HTR-8/SVneo (cell line): ENCODE results near the gene STARD10.
"Not testable (repeated sequence)": the region's sequence is repeated elsewhere in the genome, so short reads cannot be mapped to it uniquely, and the experiment has no call there.

Source experiments
- DNase-seq: peaks from one replicate; pipeline ENCODE4 v3.0.0; 2011; ENCODE audit warnings: low spot score, mixed read lengths; ENCODE audit not compliant: insufficient read length
- FAIRE-seq: peaks from 2 replicates; lab custom pipeline; 2011; peaks lifted over from hg19 to GRCh38; lab: Jason Lieb, UNC

Gene STARD10, protein sequence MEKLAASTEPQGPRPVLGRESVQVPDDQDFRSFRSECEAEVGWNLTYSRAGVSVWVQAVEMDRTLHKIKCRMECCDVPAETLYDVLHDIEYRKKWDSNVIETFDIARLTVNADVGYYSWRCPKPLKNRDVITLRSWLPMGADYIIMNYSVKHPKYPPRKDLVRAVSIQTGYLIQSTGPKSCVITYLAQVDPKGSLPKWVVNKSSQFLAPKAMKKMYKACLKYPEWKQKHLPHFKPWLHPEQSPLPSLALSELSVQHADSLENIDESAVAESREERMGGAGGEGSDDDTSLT

DNA sequence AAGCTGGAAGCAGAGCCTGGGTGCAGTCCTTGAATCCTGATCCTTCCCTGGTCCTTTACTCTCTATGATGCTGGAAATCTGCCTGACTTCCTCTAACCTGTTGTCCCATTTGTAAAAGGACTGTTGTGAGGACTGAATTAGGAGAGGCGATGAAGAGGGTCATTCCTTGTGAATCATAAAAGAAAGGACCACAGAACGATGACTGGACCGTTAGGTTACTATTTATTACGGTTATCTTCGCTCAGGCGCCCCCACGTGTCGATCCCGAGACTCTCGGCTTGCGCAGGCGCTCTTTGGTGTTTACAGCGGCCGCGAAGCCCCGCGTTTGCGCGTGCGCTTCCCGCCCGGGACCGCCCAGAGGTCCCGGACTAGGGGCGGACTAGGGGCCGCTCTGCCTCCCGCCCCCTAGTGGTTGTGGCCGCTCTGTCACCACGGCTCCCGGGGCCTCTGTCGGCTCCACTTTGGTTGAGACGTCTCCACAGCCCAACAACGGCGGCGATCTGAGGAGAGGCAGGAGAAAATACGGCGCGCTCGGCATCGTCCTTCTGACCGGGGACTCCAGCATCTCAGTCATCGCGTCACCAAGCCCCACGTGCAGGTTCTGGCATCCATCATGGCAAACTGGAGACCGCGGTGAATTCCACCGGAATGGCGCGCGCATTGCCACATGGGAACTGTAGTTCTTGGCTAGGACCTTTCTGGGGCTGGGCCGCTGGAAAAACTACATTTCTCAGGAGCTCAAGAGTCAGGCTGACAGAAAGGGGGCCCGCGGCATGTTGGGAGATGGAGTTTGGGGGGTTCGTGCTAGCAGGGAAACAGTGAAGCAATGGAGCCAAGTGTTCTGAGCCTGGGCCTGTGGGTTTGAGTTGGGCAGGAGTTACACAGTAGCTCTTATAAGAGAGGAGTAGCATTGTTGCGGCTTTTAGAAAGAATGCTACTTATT is at the start of gene STARD10:
TSS of gene STARD10 (minus strand) at position 623 of the 943 bp plus-strand sequence. CDS start 12,866 bp downstream, outside the sequence.
- DNase-seq: peak; percentile 98
- peak; percentile 80 for FAIRE-seq

DNA sequence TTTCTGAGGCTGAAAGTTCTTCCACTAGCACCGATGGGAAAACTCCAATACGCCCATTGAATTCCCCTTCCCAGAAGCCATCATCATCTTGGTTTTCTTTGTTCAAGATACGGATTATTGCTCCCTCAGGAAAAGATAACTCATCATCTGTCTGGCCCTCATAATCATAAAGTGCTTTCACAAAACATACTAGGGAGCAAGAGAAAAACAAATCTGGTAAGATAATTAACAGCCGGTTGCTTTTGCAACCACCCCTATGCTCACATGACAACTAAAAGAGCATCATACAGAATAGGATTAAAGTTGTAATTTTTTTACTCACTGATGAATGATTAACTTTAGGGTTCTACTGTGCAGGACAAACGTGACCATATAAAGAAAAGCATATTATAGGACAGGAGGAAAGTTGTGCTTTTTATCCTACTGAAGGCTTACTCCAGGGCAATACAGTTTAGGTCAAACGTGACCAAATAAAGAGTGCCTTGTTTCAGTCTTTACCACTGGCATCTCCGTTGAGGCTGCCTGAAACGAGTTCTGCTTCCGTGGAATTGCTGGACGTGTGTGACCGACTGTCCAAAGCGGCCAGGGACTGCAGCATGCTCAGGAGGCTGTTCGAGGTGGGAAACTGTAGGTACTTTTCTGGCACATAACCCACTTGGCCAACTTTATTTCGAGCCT is 48.9 kb upstream of the STARD10 start:
- DNase-seq (no peak), FAIRE-seq (no peak)

DNA sequence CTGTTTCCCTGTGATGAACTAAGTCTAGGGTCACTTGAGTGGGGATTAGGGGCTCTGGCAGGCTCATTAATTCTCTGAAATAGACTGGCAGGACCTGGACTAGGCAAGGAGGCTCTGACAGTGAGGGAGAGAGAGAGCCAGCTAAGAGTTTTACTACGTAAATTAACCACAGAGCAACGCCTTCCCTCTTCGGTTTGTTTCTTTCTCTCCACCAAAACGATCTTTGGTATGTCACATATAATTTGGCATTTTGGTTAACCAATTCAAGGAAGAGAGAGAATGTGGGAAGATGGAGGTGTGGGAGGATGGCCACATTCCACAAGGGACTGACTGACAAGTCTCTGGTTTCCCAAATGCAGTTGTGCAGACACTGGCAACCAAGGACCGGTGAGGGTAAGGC is 48.3 kb upstream of the STARD10 start:
- no peak for FAIRE-seq
- no peak for DNase-seq

DNA sequence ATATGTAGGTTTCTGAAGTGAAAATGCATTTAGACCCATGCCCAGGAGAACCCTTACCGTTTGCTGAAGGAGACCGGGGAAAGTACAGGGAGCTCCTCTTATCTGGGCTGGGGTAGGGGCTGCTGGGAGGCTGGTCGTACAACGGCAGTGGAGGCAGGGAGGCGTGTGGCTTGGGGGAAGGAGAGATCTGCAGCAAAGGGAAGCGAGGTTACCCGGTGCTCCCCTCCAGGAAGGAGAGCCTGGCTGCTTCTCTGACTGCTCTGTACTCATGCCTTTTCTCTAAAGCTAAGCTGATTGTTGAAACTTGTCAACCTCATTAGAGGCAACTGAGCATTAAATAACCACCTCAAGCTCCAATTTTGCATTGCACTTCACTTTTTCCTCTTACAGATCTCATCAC is 47.5 kb upstream of the STARD10 start:
- FAIRE-seq (no peak), DNase-seq (no peak)

DNA sequence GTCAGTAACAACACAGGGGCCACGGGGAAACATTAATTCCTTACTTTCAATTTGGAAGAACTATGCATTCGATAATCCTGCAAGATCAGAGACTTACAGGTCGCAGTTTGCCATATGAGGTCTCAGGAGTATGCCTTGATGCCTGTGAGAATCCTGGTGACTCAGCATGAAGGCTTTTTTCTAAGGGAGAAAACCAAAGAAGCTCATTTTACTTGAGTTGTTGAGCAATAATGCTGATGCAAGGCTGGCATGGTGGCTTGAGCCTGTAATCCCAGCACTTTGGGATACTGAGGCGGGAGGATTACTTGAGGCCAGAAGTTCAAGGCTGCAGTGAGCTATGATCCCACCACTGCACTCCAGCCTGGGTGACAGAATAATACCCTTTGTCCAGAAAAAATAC is 46.9 kb upstream of the STARD10 start:
- DNase-seq (peak; percentile 53), FAIRE-seq (no peak)

DNA sequence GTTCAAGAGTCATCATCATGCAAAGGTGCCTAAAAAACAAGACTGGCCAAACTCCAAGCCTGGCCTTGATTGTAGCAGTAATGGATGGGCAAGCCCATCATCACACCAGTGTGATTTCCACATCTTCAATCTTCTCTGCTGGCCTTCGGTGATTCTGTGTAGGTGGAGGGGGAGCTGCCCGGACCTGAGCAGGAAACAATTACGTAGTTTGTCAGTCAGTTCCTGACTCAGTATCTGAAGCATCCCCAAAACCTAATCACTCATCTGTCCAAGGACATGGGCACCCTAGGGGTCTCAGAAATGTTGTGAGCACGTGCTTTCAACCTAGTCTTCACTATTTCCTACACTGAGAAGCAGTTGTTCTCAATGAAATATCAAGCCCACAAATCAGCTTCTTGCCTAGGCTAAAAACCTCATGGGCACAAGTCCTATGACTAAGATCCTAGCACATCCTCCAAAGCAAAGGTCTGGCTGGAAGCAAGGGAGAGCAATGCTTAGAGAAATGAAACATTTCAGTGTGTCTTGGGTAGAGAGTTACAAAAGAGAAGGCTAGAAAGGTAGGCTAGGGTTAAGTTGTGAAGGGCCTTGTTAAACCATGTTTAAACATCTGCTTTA is 45.0 kb upstream of the STARD10 start:
- FAIRE-seq: no peak
- DNase-seq: no peak

DNA sequence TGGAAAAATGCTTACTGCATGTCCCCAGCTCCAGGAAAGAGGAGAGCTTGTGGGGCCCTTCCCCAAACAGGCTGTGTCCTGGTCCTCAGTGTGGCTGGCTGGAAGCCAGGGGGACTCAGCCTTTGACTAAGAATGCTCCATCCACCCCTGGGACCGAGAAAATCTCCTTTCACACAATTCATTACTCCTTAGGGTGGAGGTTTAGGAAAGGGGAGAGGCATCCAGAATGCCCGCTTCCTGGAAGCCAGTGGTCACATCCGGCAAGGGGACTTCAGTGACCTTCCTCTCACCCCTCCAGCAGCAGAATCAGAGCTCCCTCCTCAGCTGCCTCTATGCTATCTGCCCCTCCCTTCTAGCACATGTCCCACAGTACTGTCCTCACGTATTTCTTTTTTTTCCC is 42.3 kb upstream of the STARD10 start:
- DNase-seq: no peak
- FAIRE-seq: no peak

DNA sequence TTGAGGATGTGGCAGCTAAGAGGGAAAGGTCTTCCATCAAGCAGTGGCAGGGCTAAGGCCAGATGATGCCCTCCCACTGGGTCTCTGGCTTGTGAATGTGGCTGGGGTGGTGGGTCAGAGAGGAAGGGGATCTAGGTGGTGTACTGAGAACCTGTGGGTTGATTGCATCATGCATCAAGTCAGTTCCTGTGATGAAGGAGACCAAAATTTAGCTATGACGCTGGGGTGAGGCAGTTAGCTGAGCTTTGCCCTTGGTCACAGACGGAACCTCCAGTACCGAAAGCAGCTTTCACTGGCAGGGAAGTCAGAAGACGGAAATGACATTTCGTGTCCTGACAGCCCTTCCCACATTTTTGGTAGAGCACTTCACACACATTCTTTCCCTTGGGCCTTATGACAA is 41.1 kb upstream of the STARD10 start:
- FAIRE-seq: no peak
- DNase-seq: no peak

DNA sequence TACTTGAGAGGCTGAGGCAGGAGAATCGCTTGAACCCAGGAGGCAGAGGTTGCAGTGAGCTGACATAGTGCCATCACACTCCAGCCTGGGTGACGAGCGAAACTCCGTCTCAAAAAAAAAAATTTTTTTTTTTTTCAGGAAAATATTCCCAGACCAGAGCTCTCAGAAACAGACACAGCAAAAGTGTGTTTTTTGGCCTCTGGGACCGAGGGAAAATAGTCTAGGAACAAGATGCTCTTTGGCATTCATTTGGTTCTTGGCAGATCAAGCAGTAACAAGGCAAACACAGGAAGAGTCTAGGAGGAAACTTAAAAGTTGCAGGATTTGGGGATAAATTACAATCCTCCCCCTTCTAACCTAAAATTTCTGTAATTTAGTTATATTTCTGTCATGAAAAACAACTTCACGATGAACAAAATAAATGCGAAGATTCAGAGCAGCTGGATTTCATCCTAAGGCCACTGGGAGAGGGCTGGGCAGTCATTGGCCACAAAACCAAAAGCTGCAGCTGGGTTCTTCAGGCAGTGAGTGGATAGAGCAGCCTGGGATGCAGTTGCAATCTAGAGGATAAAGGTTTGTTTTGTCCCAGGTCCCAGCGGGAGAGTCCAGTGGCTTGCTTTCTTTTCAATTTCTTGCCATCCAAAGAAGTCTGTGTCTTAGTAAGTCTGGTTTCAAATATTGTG is 40.1 kb upstream of the STARD10 start:
- FAIRE-seq: no peak
- DNase-seq: no peak

DNA sequence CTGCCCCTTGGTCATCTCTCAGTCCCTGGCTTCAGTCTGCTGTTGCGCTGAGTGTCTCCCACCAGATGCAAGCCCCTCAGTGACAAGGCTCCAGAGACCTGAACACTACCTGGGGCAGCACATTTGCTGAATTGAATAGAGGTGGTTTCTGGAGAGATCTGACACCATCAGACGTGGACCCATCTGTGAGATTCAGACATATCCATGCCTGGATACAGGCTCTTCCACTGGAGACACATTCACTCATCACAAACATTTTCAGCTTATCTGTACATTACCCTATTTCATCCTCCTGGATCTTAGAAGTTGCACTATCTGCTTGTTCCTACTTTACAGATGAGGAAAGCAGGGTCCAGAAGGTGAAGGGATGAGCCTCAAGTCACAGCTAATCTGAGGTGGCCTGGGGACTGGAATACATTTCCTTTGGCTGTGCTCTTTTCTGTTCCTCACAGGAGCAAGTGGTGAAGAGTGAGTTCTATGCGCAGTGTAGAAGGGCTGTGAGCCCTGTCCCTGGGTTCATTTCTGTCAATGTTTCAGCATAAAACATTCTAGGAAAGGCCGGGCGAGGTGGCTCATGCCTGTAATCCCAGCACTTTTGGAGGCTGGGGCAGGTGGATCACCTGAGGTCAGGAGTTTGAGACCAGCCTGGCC is 39.4 kb upstream of the STARD10 start:
- FAIRE-seq (peak; percentile 31), DNase-seq (no peak)

DNA sequence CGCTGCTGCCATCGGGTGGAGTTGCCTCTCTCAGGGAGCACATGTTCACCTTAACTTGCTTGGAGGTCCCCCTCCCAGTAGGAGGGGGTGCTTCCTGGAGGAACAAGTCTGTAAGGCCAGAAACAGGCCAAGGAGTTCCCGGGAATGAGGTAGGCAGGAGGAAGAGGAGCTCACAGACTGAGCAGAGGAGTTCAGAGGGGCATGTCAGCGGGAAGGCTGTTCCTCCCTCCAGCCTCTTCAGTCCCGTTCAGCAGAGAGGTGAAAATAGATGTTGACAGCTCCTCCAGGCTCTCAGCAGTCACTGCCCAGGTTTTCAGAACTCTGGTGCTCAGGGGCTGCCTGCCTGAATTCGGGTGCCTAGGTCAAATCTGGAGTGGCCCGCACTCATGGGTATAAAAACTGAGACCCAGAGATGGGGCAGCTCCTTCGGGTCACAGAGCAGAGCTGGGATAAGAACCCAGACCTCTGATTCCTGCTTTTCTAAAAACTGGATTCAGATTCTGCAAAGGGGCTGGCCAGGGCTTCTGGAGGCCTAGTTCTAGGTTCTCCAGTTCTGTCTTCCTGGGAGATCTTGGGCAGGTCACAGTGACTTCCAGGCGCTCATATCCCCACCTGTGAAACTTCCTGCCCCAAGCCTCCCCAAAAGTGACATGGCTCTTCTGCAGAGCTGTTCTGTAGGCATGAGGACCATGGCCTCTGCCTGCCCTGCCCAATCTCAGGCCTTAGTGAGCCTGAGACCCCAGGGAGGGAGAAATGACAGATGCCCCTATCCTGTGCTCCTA is 38.6 kb upstream of the STARD10 start:
- FAIRE-seq (no peak), DNase-seq (no peak)

DNA sequence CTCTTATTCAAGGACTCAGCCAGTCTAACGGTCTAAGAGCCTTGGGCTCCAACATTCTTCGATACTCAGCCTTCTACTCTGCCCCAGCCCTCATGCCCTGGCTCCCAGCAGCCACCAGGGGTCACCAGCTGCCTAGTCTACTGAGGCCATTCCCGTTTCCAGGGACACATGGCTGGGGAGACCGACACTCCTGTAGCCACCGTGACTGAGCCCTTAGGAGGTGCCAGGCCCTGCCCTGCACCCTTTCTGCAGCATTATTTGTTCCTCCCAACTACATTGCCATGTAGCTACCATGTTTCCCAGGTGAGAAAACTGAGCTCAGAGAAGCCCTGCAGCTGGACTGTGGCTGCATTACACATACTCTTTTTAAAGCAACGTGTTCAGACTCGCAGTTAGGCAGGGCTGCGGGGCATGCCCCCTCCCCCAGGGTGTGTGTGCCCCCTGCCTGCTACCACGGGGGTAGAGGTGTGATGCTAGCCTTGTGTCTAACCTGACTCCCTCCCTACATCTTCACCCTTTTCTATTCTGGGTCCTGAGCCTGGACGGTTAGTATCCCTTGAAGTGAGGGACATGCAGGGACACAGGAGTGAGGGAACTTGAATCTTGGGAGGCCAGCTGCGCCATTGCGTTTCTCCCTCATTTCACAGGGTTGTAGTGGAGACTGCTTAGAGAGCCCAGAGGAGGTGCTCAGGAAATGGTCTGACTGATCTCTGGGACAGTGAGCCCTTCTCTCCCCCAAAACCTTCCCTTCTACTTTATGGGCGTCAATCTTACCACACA is 37.9 kb upstream of the STARD10 start:
- peak; percentile 97 for FAIRE-seq
- peak; percentile 79 for DNase-seq

DNA sequence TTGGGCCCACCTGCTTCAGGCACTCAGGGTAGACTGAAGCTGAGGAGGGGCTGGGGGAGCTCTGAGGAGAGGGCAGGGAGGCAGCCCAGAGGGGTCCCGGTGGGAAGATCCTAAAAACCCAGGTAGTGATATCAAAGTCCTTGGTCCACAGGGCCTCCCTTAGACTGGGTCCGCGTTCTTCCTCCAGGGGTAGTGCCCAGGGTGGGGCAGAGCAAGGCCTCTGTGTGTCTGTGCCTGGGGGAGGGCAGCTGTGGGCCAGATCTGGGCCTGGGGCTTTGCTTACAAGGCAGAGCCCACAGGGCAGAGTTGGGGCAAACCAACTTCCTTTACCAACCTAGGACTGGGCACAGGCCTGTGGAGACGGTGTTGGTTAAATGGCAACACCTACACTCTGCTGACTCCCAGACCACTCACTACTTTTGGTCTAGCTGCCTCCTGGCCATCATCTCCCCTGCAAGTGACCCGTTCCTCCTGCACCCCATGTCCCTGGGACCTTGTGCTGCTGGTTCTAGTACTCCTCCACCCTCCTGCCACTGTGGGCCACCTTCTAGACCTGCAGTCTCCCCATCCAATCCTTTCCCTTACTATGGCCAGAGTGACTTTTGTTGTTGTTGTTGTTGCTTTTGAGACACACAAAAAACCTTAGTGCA is 36.2 kb upstream of the STARD10 start:
- no peak for FAIRE-seq
- no peak for DNase-seq

DNA sequence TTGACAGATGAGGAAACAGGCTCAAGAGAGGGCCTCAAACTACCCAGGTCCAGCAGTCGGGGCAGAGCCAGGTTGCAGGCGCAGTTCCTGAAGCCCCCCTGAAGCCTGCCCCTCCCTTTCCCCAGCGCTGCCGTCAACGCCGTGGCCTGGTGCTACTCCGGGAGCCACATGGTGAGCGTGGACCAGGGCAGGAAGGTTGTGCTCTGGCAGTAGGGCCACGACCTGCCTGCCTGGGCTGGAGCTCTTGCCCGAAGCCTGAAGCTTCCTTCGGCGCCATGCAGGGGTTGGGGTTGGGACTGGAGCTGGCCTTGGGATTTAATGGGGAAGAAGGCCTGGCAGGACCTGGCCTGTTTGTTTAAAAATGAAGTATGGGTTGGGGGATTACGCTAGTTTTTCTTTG is 35.3 kb upstream of the STARD10 start:
- DNase-seq (no peak), FAIRE-seq (no peak)

DNA sequence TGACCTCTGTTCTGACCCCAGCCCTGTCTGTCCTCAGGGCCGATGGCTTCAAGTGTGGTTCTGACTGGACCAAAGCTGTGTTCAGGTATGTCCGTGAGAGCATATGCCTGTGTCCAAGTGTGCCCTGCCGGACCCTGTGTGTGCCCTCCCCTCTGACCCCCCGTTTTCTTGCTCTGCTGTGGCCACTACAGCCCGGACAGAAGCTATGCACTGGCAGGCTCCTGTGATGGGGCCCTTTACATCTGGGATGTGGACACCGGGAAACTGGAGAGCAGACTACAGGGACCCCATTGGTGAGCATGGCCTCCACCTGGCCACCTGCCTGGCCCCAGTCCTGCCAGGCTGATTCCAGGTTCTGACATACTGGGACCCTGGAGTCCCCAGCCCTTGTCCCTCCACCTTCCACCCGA is 34.9 kb upstream of the STARD10 start:
- no peak for FAIRE-seq
- no peak for DNase-seq

DNA sequence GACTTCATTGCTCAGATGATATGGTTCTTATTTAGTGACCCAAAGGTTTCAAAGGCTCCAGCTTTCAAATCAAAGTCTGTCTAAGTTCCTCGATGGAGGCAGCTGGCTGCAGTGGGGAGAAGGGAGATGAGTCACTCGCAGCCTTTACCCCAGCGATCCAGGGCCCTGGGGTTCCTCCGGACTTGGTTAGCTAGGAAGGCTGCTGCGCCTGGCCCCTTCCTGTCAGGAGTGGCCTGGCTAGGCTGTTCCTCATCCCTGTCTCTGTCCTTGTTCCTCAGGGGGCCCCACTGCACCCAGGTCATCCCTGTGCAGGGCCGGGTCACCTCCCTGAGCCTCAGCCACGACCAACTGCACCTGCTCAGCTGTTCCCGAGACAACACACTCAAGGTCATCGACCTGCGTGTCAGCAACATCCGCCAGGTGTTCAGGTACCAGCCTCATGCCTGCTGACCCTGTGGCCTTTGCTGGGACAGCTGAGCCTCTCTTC is 34.3 kb upstream of the STARD10 start:
- DNase-seq: no peak
- peak; percentile 74 for FAIRE-seq

DNA sequence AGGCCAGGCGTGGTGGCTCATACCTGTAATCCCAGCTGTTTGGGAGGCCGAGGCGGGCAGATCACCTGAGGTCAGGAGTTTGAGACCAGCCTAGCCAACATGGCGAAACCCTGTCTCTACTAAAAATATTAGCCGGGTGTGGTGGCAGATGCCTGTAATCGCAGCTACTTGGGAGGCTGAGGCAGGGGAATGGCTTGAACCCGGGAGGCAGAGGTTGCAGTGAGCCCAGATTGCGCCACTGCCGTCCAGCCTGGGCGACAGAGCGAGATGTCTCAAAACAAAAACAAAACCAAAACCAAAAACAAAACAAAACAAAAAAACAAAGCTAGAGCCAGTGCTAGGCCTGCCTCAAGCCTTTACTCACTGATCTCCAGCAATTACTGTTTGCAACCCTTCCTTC is 33.8 kb upstream of the STARD10 start:
- FAIRE-seq, DNase-seq: not testable (repeated sequence)
